Peyer's patch (tissue), 4 donors: ENCODE results near the gene CDKAL1. TPM values are rescaled to one million over a fixed set of nuclear protein-coding genes. Genes with fewer than 3 reads are reported as not detected.

Experiments
- DNase-seq, 3 donors: peaks; one replicate each; pipeline ENCODE4 v3.0.0-alpha.2; 2017 to 2019
- H3K27ac ChIP-seq, 4 donors: fragments of 200-600 bp; sonication (generic); one replicate each; pipeline ENCODE4 v1.5.1; 2016 to 2019
- H3K27me3 ChIP-seq, 2 donors: fragments of 200-600 bp; sonication (generic); one replicate each; pipeline ENCODE4 v1.5.1; 2019
- H3K36me3 ChIP-seq, 3 donors: fragments of 200-600 bp; sonication (generic); one replicate each; pipeline ENCODE4 v1.5.1; 2016 to 2019
- H3K4me1 ChIP-seq, 4 donors: fragments of 200-600 bp; sonication (generic); one replicate each; pipeline ENCODE4 v1.5.1; 2016 to 2019
- H3K4me3 ChIP-seq, 4 donors: fragments of 200-600 bp; sonication (generic); 1 replicate in 3 of 4; 2 replicates in 1 of 4; pipeline ENCODE4 v1.5.1; 2016 to 2019; ENCODE audit warnings: mild to moderate bottlenecking in 1 of 4
- H3K9me3 ChIP-seq, 4 donors: fragments of 200-600 bp; sonication (generic); one replicate each; pipeline ENCODE4 v1.5.1; 2016 to 2019; ENCODE audit warnings: mild to moderate bottlenecking in 1 of 4
- POLR2A ChIP-seq, 2 donors: fragments of 450-650 bp; IDR thresholded peaks; one replicate each; pipeline ENCODE4 v1.5.1; 2017; ENCODE audit warnings: antibody characterized with exemption in 2 of 2, mild to moderate bottlenecking in 2 of 2, moderate library complexity in 2 of 2
- total RNA-seq, 4 donors: library from RNA; depleted of rRNA; stranded (reverse); fragments of >200 nt; gene quantifications; one replicate each; pipeline ENCODE4 v1.1.0, GENCODE V29; 2016
- TF ChIP-seq, protein P1 (sequence below), 6 experiments: fragments of 450-650 bp in 4 of 6; fragments of 200-600 bp in 2 of 6; sonication (generic) in 1 of 6; IDR thresholded peaks; one replicate each; pipeline ENCODE4 v1.5.1; 2017 to 2019; ENCODE audit warnings: antibody characterized with exemption in 6 of 6, mild to moderate bottlenecking in 3 of 6, moderate library complexity in 1 of 6

The CDKAL1 gene
- total RNA-seq, 4 donors from 2014 or later: 10.3 to 31.4 (median 11.6) TPM

- H3K27ac ChIP-seq: no peak overlapping the region
- no peak overlapping the region for H3K4me3 ChIP-seq
- no peak for DNase-seq
- no peaks in the 10 kb centered on the region for H3K9me3 ChIP-seq
- no peaks in the 10 kb centered on the region for H3K27me3 ChIP-seq
- TF ChIP-seq POLR2A (IDR thresholded peaks at IDR 0.05): no peak
- TF ChIP-seq, protein P1, sequence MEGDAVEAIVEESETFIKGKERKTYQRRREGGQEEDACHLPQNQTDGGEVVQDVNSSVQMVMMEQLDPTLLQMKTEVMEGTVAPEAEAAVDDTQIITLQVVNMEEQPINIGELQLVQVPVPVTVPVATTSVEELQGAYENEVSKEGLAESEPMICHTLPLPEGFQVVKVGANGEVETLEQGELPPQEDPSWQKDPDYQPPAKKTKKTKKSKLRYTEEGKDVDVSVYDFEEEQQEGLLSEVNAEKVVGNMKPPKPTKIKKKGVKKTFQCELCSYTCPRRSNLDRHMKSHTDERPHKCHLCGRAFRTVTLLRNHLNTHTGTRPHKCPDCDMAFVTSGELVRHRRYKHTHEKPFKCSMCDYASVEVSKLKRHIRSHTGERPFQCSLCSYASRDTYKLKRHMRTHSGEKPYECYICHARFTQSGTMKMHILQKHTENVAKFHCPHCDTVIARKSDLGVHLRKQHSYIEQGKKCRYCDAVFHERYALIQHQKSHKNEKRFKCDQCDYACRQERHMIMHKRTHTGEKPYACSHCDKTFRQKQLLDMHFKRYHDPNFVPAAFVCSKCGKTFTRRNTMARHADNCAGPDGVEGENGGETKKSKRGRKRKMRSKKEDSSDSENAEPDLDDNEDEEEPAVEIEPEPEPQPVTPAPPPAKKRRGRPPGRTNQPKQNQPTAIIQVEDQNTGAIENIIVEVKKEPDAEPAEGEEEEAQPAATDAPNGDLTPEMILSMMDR (IDR thresholded peaks at IDR 0.05): no peak
- no peaks in the 10 kb centered on the region for H3K4me1 ChIP-seq
- H3K36me3 ChIP-seq: no peaks in the 10 kb centered on the region
These were observed 358.1 kb downstream of the CDKAL1 start for GRCh38 chr6:20892365-20892764.

DNA sequence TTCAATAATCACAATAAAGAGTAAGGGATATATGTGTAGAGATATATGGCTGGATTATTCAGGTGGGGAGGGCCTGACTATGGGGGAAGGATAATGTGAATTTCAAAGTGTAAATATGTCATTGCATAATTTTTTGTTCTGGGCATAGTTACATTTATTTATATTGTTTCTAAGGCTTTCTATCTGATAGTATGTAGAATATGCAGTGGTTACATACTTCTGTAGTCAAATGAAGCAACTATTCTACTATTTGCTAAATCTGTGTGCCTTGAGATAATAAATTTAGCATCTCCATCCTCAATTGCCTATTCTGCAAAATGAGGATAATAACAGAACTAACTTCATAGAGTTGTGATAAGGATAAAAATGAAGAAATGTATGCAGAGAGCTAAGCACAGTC, 359.2 kb downstream of the CDKAL1 start:
- H3K36me3 ChIP-seq: no peaks in the 10 kb centered on the region
- H3K4me3 ChIP-seq: no peak overlapping the region
- TF ChIP-seq, protein P1 (IDR thresholded peaks at IDR 0.05): no peak
- no peak for TF ChIP-seq POLR2A (IDR thresholded peaks at IDR 0.05)
- H3K27me3 ChIP-seq: no peaks in the 10 kb centered on the region
- H3K9me3 ChIP-seq: no peaks in the 10 kb centered on the region
- DNase-seq: no peak
- no peak overlapping the region for H3K27ac ChIP-seq
- H3K4me1 ChIP-seq: no peaks in the 10 kb centered on the region

DNA sequence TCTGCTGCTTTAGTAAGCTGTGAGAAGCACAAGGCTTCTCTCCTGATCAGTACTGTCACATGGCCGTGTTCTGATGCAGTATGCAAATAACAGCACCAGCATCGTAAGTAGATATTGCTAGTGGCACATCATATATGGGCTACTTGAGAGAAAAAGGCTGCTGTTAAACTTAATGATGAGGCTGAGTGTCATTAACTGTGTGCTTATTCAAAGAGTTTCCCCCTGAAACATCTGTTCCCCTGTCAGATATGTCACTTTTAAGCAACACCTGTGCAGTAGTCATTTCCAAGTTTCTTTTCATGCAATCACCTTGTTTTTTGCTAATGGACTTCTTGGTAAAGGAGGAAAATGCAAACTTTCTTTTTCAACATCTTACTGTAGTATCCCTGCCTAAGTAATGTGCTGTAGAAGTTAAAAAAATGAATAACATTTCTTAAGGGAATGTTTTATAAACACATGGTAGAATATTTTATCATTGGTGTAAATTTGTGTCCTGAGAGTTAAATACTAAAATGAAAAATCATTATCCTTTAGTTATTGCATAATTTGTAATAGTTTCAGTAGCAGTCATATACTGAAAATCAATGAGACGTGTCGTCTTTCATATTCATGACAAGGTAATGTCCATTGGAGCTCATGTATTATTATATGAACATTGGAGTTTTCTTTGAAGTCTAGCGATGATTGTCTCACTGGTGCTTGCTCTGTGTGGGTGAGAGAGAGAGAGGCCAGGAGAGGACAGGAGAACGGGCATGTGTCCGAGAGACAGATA, 366.3 kb downstream of the CDKAL1 start:
- TF ChIP-seq POLR2A (IDR thresholded peaks at IDR 0.05): no peak
- TF ChIP-seq, protein P1 (IDR thresholded peaks at IDR 0.05): no peak
- Histone ChIP-seq H3K36me3 (no peaks in the 10 kb centered on the region), H3K9me3 (no peaks in the 10 kb centered on the region), H3K4me3 (no peak overlapping the region), H3K4me1 (no peaks in the 10 kb centered on the region), H3K27ac (no peak overlapping the region), H3K27me3 (no peaks in the 10 kb centered on the region)
- no peak for DNase-seq

- Histone ChIP-seq H3K27me3 (no peaks in the 10 kb centered on the region), H3K36me3 (no peaks in the 10 kb centered on the region)
These were observed 371.1 kb downstream of the CDKAL1 start for GRCh38 chr6:20905377-20905776.

GRCh38 chr6:20906945-20907344, 372.7 kb downstream of the CDKAL1 start:
- no peak for DNase-seq
- TF ChIP-seq, protein P1 (IDR thresholded peaks at IDR 0.05): no peak
- no peak for TF ChIP-seq POLR2A (IDR thresholded peaks at IDR 0.05)
- H3K4me3 ChIP-seq: no peak overlapping the region
- no peaks in the 10 kb centered on the region for H3K4me1 ChIP-seq
- no peaks in the 10 kb centered on the region for H3K9me3 ChIP-seq
- no peaks in the 10 kb centered on the region for H3K27me3 ChIP-seq
- no peaks in the 10 kb centered on the region for H3K36me3 ChIP-seq
- no peak overlapping the region for H3K27ac ChIP-seq

More at GRCh38 chr6:20905377-20905776, 371.1 kb downstream of the CDKAL1 start:
- H3K9me3 ChIP-seq: no peaks in the 10 kb centered on the region
- no peaks in the 10 kb centered on the region for H3K4me1 ChIP-seq
- no peak for DNase-seq
- no peak overlapping the region for H3K27ac ChIP-seq
- TF ChIP-seq, protein P1 (IDR thresholded peaks at IDR 0.05): no peak
- no peak for TF ChIP-seq POLR2A (IDR thresholded peaks at IDR 0.05)
- no peak overlapping the region for H3K4me3 ChIP-seq
